ENCODE measurements around the gene BMP8A. TPM values are rescaled to one million over a fixed set of nuclear protein-coding genes. Genes with fewer than 3 reads are reported as not detected.

Gene BMP8A
- total RNA-seq, 1 experiment from 2014 or later: 0.11 TPM

DNA sequence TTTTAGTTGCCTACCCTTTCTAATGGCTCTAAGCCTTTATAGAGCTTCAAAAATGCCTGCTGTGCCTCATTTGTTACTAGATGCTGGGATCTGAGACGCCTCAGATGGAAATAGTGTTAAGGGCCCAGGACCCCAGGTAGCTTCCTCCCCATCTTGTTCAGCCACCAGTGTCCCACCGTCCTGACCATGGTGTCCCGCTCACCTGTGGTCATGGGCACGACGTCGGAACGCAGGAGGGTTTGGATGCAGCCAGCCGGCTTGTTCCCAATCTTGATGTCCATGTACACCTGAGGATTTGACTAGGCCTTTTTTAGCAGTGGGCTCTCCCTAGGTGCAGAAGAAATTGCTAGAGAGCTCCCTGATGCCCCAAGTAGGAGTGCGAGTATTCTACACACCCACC is 54.1 kb downstream of the BMP8A start:
- no peak for ATAC-seq
- Histone ChIP-seq H3K79me2 (ENCODE audit: low read length) (no peaks in the 10 kb centered on the region), H3F3A (ENCODE audit: low read length, unreplicated experiment) (no peaks in the 10 kb centered on the region), H3K4me1 (ENCODE audit: insufficient read depth, low read length) (no peaks in the 10 kb centered on the region), H3K36me3 (ENCODE audit: low read depth, low read length) (no peaks in the 10 kb centered on the region; the same call in 1 of the 2 replicates), H3K4me2 (ENCODE audit: low read length) (no peak overlapping the region), H4K20me1 (ENCODE audit: low read length) (no peaks in the 10 kb centered on the region), H3K9ac (ENCODE audit: low read length) (no peak overlapping the region), H2AFZ (ENCODE audit: low read length) (no peak overlapping the region), H3K27ac (ENCODE audit: low read length) (no peak overlapping the region), H3K9me2 (replicated peaks; ENCODE audit: low read length) (no peaks in the 10 kb centered on the region), H3K27me3 (ENCODE audit: low read length) (no peaks in the 10 kb centered on the region), H3K4me3 (ENCODE audit: low read length) (no peak overlapping the region), H3K9me3 (ENCODE audit: low read length) (no peaks in the 10 kb centered on the region)
- intact Hi-C loops (cut with micrococcal nuclease): no loop called here
- CTCF ChIA-PET: no interaction called here
- POLR2A ChIA-PET (ENCODE audit: unreplicated experiment): no interaction called here
- TF ChIP-seq, protein P1, sequence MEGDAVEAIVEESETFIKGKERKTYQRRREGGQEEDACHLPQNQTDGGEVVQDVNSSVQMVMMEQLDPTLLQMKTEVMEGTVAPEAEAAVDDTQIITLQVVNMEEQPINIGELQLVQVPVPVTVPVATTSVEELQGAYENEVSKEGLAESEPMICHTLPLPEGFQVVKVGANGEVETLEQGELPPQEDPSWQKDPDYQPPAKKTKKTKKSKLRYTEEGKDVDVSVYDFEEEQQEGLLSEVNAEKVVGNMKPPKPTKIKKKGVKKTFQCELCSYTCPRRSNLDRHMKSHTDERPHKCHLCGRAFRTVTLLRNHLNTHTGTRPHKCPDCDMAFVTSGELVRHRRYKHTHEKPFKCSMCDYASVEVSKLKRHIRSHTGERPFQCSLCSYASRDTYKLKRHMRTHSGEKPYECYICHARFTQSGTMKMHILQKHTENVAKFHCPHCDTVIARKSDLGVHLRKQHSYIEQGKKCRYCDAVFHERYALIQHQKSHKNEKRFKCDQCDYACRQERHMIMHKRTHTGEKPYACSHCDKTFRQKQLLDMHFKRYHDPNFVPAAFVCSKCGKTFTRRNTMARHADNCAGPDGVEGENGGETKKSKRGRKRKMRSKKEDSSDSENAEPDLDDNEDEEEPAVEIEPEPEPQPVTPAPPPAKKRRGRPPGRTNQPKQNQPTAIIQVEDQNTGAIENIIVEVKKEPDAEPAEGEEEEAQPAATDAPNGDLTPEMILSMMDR (conservative IDR thresholded peaks at IDR 0.05; ENCODE audit: low read depth, low read length): no peak
- TF ChIP-seq EZH2phosphoT487 (IDR thresholded peaks at IDR 0.05; ENCODE audit: borderline replicate concordance, low read length) (no peak), EZH2 (IDR thresholded peaks at IDR 0.05; ENCODE audit: low read length, unreplicated experiment) (no peak)
- BruUV-seq (replicated peaks): no TSS peak
- no peak for DNase-seq

DNA sequence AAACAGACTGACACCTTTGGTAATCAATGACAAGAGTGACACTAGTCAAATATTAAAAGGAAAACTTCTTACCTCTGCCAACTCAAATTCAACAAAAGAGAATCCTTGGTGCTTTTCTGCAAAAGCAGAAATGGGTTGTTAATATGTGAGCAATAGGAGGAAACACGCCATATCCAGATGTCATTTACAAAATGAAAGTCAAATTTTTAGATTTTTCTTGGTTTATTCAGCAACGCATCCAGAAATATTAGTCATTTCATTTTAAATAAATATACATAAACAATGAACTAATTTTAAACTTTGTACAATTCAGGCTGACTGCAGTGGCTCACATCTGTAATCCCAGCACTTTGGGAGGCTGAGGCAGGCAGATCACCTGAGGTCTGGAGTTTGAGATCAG is 62.8 kb downstream of the BMP8A start:
- ATAC-seq: no peak
- Histone ChIP-seq H4K20me1 (ENCODE audit: low read length) (no peaks in the 10 kb centered on the region), H3K4me1 (ENCODE audit: insufficient read depth, low read length) (no peaks in the 10 kb centered on the region), H3K79me2 (ENCODE audit: low read length) (no peaks in the 10 kb centered on the region), H3K27me3 (ENCODE audit: low read length) (no peaks in the 10 kb centered on the region), H3F3A (ENCODE audit: low read length, unreplicated experiment) (no peaks in the 10 kb centered on the region), H3K9me3 (ENCODE audit: low read length) (no peaks in the 10 kb centered on the region), H3K9me2 (replicated peaks; ENCODE audit: low read length) (no peaks in the 10 kb centered on the region), H3K4me3 (ENCODE audit: low read length) (no peak overlapping the region), H3K9ac (ENCODE audit: low read length) (no peak overlapping the region), H2AFZ (ENCODE audit: low read length) (no peak overlapping the region), H3K4me2 (ENCODE audit: low read length) (no peak overlapping the region), H3K27ac (ENCODE audit: low read length) (no peak overlapping the region), H3K36me3 (ENCODE audit: low read depth, low read length) (peaks cover 3% of the 10 kb centered on the region; the same call in 1 of the 2 replicates)
- BruUV-seq (replicated peaks): no TSS peak
- no peak for TF ChIP-seq EZH2phosphoT487 (IDR thresholded peaks at IDR 0.05; ENCODE audit: borderline replicate concordance, low read length)
- TF ChIP-seq, protein P1 (conservative IDR thresholded peaks at IDR 0.05; ENCODE audit: low read depth, low read length): no peak
- intact Hi-C loops (cut with micrococcal nuclease): no loop called here
- DNase-seq: no peak
- ChIA-PET CTCF (no interaction called here), POLR2A (ENCODE audit: unreplicated experiment) (no interaction called here)

DNA sequence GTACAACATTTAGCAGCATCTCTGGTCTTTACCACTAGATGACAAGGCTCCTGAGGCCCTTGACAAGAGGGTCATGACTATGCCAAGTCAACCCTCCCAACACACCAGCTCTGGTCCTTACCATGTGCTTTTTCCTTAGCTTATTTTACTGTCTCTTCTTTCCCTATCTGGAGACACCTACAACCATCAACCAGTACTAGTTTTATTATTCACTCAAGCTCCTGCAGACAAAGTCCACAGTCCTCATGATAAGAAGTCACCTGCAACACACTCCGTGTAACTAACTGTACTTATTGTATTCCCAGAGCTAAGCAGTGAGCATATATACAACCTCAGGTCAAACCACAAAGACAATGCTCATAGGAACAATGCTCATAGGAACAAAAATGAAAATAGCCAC is 69.8 kb downstream of the BMP8A start:
- TF ChIP-seq EZH2 (IDR thresholded peaks at IDR 0.05; ENCODE audit: low read length, unreplicated experiment) (no peak), EZH2phosphoT487 (IDR thresholded peaks at IDR 0.05; ENCODE audit: borderline replicate concordance, low read length) (no peak)
- TF ChIP-seq, protein P1 (conservative IDR thresholded peaks at IDR 0.05; ENCODE audit: low read depth, low read length): no peak
- Histone ChIP-seq H3K9me2 (replicated peaks; ENCODE audit: low read length) (no peaks in the 10 kb centered on the region), H3K4me3 (ENCODE audit: low read length) (no peak overlapping the region), H3K9ac (ENCODE audit: low read length) (no peak overlapping the region), H3K9me3 (ENCODE audit: low read length) (no peaks in the 10 kb centered on the region), H3K4me1 (ENCODE audit: insufficient read depth, low read length) (no peaks in the 10 kb centered on the region), H3K79me2 (ENCODE audit: low read length) (no peaks in the 10 kb centered on the region), H3K27me3 (ENCODE audit: low read length) (no peaks in the 10 kb centered on the region), H3K36me3 (ENCODE audit: low read depth, low read length) (peaks cover 61% of the 10 kb centered on the region), H4K20me1 (ENCODE audit: low read length) (peaks cover 13% of the 10 kb centered on the region; the same call in 1 of the 2 replicates), H3K27ac (ENCODE audit: low read length) (no peak overlapping the region), H3F3A (ENCODE audit: low read length, unreplicated experiment) (no peaks in the 10 kb centered on the region), H3K4me2 (ENCODE audit: low read length) (no peak overlapping the region), H2AFZ (ENCODE audit: low read length) (no peak overlapping the region)
- POLR2A ChIA-PET (ENCODE audit: unreplicated experiment): no interaction called here
- no peak for ATAC-seq
- CTCF ChIA-PET: no interaction called here
- intact Hi-C loops (cut with micrococcal nuclease): no loop called here
- no peak for DNase-seq
- no TSS peak for BruUV-seq (replicated peaks)

All from PC-3 (cell line).